HG03103 (cell line): ENCODE measurements around the gene HUNK.

Source experiments
- ATAC-seq: cut with Tn5 transposase; IDR thresholded peaks from one replicate; pipeline ENCODE4 v1.9.1; 2021; ENCODE audit warnings: low read depth; ENCODE audit not compliant: unreplicated experiment

Gene HUNK

GRCh38 chr21:31894457-31894856, 21.6 kb downstream of the HUNK start:
- ATAC-seq, result no peak

- no peak for ATAC-seq
Observed at GRCh38 chr21:31895077-31895835, 22.4 kb downstream of the HUNK start.

- no peak for ATAC-seq
Observed at GRCh38 chr21:31896019-31896418, 23.2 kb downstream of the HUNK start.

GRCh38 chr21:31897311-31897710, 24.5 kb downstream of the HUNK start:
- ATAC-seq, result no peak

- no peak for ATAC-seq
Observed at GRCh38 chr21:31898933-31899630, 26.3 kb downstream of the HUNK start.

- no peak for ATAC-seq
Observed at GRCh38 chr21:31900121-31900895, 27.5 kb downstream of the HUNK start.

GRCh38 chr21:31901315-31901714, 28.5 kb downstream of the HUNK start:
- no peak for ATAC-seq

- no peak for ATAC-seq
Observed at GRCh38 chr21:31902438-31902837, 29.6 kb downstream of the HUNK start.

- no peak for ATAC-seq
Observed at GRCh38 chr21:31903896-31904295, 31.1 kb downstream of the HUNK start.

GRCh38 chr21:31905503-31906451, 33.0 kb downstream of the HUNK start:
- ATAC-seq, result no peak

GRCh38 chr21:31908106-31909031, 35.5 kb downstream of the HUNK start:
- ATAC-seq, result no peak

GRCh38 chr21:31909153-31910073, 36.6 kb downstream of the HUNK start:
- no peak for ATAC-seq

- ATAC-seq, result no peak
Observed at GRCh38 chr21:31910074-31910470, 37.3 kb downstream of the HUNK start.

GRCh38 chr21:31911138-31911907, 38.5 kb downstream of the HUNK start:
- no peak for ATAC-seq

GRCh38 chr21:31912501-31912900, 39.7 kb downstream of the HUNK start:
- ATAC-seq, result no peak

- ATAC-seq, result no peak
Observed at GRCh38 chr21:31913182-31913608, 40.4 kb downstream of the HUNK start.

- no peak for ATAC-seq
Observed at GRCh38 chr21:31914472-31914871, 41.7 kb downstream of the HUNK start.
